GM18517 (cell line): ENCODE measurements around the gene CREB5.
"Not testable (repeated sequence)": the region's sequence is repeated elsewhere in the genome, so short reads cannot be mapped to it uniquely, and the experiment has no call there.

Experiments
- ATAC-seq: cut with Tn5 transposase; IDR thresholded peaks from one replicate; pipeline ENCODE4 v1.9.1; 2021; ENCODE audit warnings: mild to moderate bottlenecking, moderate library complexity; ENCODE audit not compliant: unreplicated experiment

CREB5 gene

GRCh38 chr7:28598037-28598436 is 185.7 kb downstream of the CREB5 start:
- not testable (repeated sequence) for ATAC-seq

- ATAC-seq, result no peak
These were observed 186.3 kb downstream of the CREB5 start for GRCh38 chr7:28598586-28598985.

GRCh38 chr7:28599411-28599810 is 187.1 kb downstream of the CREB5 start:
- ATAC-seq, result no peak

- no peak for ATAC-seq
These were observed 190.0 kb downstream of the CREB5 start for GRCh38 chr7:28602282-28602681.

GRCh38 chr7:28605427-28606085 is 193.2 kb downstream of the CREB5 start:
- no peak for ATAC-seq

GRCh38 chr7:28606421-28606820 is 194.1 kb downstream of the CREB5 start:
- no peak for ATAC-seq

- no peak for ATAC-seq
These were observed 195.5 kb downstream of the CREB5 start for GRCh38 chr7:28607855-28608193.

- ATAC-seq, result no peak
These were observed 195.9 kb downstream of the CREB5 start for GRCh38 chr7:28608237-28608656.

GRCh38 chr7:28608731-28609130 is 196.4 kb downstream of the CREB5 start:
- no peak for ATAC-seq

- no peak for ATAC-seq
These were observed 197.3 kb downstream of the CREB5 start for GRCh38 chr7:28609608-28610007.

- ATAC-seq, result not testable (repeated sequence)
These were observed 199.1 kb downstream of the CREB5 start for GRCh38 chr7:28611399-28611897.

- ATAC-seq, result no peak
These were observed 200.9 kb downstream of the CREB5 start for GRCh38 chr7:28613262-28613661.

GRCh38 chr7:28615091-28615490 is 202.8 kb downstream of the CREB5 start:
- ATAC-seq, result no peak

- ATAC-seq, result no peak
These were observed 205.1 kb downstream of the CREB5 start for GRCh38 chr7:28617308-28617880.

GRCh38 chr7:28618383-28618782 is 206.1 kb downstream of the CREB5 start:
- no peak for ATAC-seq

- no peak for ATAC-seq
These were observed 206.9 kb downstream of the CREB5 start for GRCh38 chr7:28619256-28619655.

GRCh38 chr7:28621369-28621841 is 209.1 kb downstream of the CREB5 start:
- no peak for ATAC-seq

GRCh38 chr7:28623105-28623730 is 210.9 kb downstream of the CREB5 start:
- no peak for ATAC-seq

GRCh38 chr7:28623863-28624262 is 211.5 kb downstream of the CREB5 start:
- no peak for ATAC-seq

GRCh38 chr7:28625432-28625831 is 213.1 kb downstream of the CREB5 start:
- ATAC-seq, result no peak

- no peak for ATAC-seq
These were observed 213.9 kb downstream of the CREB5 start for GRCh38 chr7:28626221-28626620.

- ATAC-seq, result no peak
These were observed 214.4 kb downstream of the CREB5 start for GRCh38 chr7:28626624-28627262.
